HG03025 (cell line): Measurements from ENCODE around the gene METAP1.
"Not testable (repeated sequence)": the region's sequence is repeated elsewhere in the genome, so short reads cannot be mapped to it uniquely, and the experiment has no call there.

Experiments used
- ATAC-seq: cut with Tn5 transposase; IDR thresholded peaks from one replicate; pipeline ENCODE4 v1.9.1; 2021; ENCODE audit warnings: mild to moderate bottlenecking, moderate library complexity; ENCODE audit not compliant: unreplicated experiment, low FRiP score

The METAP1 gene

DNA sequence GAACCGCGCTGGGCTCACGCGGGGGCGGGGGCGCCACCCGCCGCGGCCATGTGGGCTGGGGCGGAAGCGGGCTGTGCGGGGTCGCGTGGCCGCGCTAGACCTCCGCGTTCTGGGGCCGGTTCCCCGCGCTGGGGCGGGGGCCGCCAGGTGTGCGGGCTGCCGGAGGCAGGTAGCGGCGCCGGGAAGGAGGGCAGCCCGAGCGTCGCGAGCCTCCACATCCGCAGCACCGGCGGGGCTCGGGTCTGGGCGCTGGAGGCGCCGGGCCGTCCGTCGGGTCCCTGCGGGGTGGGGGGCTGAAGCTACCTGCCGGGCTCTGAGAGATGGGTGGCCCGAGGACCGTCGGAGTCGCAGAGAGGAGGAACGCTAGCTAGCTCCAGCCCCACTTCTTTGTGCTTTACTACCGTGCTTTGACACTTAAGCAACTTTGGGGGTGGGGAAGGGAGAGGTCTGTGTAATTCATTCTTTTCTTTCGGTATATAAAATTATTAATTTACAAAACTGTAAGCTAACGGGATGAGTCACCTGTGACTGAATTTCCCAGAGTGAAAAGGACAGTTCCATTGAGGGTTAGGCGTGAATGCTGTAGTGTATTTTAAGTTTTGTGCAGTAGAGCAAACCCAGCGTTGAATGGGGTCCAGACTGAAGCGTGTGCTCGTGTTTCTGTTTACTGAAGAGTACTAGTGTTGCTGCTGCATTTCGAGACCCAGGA is 689 bp downstream of the METAP1 start:
- ATAC-seq: no peak

DNA sequence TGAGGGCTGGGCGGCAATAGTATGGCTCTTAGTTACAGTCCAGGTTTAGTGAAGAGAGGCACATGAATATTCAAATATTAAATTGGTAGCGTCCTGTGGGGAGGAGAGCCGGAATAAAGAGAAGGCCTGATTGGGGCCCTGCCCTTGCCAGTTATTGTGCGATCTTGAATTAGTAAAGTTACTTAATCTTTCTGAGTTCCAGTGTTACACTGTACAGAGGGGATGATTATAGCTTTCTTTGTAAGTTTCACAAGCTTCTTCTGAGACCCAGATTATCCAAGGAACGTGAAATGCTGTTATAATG is 1.2 kb downstream of the METAP1 start:
- no peak for ATAC-seq

DNA sequence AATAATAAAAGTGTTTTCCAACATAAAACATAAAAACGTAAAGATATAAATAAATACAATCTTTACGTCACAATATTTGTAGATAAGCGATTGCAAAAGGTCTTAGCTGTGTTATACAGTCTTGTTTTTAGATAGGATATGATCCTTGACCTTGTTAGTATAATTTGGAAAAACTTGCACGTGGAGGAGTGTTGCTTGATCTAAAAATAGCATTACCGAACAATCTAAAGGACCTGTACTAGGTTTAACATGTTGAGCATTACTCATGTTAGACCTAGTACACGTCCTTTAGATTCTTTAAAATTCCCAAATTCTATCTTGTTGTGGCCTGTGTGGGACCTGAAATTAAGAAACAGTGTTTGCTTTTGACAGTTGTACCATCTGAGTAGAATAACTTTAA is 1.6 kb downstream of the METAP1 start:
- ATAC-seq: no peak

DNA sequence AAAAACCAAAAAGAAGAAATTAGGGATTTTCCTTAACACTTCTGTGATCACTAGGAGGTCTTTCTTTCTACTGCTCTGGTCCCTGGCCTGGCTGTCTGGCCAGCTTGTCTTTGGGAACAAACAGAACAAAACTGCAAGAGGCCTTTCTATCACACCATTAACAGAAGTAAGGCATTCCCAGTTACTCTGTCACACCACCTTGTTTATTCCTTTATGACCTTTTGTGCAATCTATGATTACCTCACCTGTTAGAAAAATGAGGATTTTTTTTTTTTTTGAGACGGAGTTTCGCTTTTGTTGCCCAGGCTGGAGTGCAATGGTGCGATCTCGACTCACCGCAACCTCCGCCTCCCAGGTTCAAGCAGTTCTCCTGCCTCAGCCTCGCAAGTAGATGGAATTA is 3.0 kb downstream of the METAP1 start:
- ATAC-seq: no peak

DNA sequence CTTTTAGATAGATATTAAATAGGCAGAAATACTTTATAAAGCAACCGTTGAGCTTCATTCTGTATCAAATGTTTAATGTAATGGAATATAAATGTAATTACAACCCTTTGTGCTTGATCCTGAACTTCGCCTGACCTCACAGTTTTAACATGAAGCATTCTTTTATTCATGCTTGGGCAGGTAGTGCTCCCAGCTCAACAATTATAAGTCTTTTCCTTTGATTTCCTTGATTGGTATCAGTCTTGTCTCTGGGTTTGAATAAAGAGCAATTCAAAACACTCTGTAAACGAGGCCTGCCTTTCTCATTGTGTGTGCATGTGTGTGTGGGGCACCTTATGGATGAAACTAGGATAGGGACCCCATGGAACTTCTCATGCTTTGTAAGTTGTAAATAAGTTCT is 6.8 kb downstream of the METAP1 start:
- no peak for ATAC-seq

DNA sequence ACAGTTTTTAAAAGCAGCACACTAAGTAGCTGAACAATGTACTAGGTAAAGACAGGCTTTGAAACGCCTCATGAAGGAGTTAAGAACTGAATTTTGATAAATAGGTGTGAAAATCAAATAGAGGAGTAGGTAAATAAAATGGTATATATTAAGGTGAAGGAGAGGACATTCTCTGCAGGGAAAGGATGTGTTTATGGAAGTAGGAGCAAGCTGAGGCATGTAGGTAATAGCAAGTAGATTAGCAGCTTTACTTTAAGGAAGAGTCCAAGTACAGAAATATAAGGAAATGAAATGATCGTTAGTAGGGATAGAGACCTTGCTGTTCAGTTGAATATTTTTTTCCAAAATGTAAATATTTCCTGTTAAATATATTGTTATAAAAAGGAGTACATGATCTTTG is 12.5 kb downstream of the METAP1 start:
- ATAC-seq: no peak

DNA sequence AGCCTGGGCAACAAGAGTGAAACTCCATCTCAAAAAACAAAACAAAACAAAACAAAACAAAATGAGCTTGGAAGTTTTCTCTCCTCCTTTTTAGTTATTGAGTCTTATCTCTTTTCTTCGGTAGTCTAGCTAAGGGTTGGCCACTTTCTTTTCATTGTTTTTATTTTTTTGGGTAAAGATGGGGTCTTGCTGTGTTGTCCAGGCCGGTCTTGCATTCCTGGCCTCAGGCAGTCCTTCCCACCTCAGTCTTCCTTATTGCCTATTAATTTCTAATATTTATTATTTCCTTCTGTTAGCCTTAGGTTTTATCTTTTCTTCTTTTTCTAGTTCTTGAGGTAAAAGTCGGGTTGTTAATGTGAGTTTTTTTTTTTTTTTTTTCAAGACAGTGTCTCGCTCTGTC is 16.4 kb downstream of the METAP1 start:
- ATAC-seq: no peak

DNA sequence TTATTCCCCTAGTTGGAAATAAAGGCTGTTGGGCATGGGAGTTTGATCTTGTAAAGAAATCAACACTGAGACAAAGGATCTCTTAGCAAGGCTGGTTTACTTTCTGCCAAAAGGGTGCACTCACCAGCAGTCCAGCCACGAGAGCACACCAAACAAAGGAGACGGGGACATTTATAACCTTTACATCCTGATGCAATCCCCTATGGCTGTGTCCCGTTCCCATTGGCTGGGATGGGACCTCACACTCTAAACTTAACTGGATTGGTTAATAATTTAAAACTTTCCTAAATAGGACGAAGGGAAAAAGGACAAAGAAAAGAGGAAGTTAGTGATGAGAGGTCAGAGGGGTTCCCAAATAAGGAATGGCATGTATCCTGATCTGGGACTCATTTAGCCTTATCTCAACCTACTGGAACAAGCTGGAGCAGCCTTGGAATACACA is 17.9 kb downstream of the METAP1 start:
- no peak for ATAC-seq

DNA sequence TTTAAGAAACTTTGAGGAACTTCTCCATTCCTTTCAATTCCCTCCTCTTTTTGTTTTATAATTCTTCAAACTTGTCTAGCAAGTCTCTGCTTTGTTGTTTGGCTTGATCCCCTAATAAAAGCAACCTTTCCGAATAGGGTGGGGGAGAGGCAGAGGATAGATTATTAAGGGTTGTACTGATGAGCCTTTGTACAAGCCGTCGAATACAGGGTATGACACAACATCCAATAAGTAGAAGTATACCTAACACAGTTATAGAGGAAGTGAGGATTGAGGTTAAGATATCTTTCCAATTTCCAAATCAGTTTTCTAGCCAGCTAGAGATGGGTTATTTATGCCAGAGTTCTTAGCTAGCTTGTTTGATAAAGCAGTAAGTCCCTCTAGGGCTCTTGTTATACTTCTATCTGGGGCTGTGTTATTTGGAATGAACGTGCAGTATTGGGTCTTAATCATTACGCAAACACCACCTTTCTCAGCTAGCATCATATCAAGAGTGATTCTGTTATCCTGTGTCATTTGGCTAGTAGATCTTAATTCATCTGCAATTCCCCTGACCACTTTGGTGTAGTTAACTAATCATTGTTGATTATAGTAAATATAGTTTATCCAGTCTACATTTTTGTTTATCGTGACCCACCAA is 18.5 kb downstream of the METAP1 start:
- ATAC-seq: no peak

DNA sequence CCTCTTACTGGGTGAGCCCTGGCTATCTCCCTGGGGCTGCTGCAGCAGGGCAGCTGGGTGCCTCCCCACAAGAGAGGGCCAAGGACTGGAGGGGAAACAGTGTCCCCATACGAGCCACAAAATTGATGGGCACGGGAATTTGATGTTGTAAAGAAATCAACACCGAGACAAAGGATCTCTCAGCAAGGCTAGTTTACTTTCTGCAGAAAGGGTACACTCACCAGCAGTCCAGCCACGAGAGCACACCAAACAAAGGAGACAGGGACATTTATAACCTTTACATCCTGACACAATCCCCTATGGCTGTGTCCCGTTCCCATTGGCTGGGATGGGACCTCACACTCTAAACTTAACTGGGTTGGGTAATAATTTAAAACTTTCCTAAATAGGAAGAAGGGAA is 25.9 kb downstream of the METAP1 start:
- ATAC-seq: no peak

DNA sequence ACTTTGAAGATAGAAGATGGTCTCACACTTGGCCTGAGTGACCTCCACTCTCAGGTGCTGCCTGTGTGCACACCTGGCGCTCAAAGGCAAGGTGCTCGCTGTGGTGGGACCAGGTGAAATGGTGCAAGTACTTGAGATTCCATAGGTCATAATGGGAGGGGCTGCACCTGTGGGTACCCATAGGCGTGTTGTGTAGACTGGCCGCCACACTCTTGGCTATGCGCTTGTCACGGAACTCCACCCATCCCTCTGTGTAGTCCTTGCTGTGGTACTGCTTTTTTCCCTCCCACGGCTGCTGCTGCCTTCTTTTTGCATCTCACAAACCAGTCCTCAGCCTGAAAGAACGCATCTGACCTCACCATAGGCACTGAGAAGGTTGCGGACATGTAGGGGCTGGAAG is 27.0 kb downstream of the METAP1 start:
- ATAC-seq: no peak

DNA sequence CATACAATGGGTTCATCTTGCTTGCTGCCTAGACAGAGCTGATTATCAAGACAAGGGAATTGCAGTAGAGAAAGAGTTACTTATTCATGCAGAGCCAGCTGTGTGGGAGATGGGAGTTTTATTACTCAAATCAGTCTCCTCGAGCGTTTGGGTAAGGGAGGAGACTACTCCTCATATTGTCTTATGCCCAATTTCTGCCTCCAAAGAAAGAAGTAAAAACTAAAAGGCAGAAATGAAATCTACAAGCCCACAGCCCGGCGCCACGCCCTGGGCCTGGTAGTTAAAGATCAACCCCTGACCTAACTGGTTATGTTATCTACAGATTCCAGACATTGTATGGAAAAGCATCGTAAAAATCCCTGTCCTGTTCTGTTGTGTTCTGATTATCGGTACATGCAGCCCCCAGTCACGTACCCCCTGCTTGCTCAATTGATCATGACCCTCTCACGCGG is 28.3 kb downstream of the METAP1 start:
- not testable (repeated sequence) for ATAC-seq

DNA sequence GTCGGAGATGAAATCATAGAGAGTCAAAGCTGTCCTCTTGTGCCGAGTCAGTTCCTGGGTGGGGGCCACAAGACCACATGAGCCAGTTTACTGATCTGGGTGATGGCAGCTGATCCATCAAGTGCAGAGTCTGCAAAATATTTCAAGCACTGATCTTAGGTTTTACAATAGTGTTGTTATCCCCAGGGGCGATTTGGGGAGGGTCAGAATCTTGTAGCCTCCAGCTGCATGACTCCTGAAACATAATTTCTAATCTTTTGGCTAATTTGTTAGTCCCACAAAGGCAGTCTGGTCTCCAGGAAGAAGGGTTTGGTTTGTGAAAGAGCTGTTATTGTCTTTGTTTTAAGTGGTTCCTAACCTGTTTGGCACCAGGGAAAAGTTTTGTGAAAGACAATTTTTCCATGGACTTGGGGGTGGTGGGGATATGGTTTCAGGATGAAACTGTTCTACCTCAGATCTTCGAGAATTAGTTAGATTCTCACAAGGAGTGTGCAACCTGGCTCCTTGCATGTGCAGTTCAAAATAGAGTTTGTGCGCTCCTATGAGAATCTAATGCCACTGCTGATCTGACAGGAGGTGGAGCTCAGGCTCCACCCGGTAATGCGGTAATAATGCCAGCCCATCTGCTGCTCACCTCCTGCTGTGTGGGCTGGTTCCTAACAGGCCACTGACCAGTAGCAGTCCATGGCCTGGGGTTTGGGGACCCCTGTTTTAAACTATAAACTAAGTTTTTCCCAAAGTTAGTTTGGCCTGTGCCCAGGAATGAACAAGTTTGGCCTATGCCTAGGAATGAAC is 29.2 kb downstream of the METAP1 start:
- ATAC-seq: no peak

DNA sequence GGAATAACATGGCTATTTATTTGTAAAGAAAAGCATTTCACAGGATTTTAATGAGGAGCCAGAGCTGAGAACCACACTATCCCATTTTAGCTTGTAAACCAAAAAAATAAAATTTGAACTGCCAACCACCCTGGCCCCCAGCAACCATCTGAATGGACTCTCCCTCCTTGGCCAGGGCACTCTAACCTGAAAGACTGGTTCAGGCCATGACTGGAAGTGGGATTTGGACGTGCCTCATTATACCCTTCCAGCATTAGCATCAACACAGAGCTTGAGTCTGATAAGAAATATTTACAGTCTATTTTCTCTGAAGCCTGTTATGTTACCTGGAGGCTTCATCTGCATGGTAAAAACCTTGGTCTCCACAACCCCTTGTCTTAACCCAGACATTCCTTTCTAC is 30.0 kb downstream of the METAP1 start:
- no peak for ATAC-seq

DNA sequence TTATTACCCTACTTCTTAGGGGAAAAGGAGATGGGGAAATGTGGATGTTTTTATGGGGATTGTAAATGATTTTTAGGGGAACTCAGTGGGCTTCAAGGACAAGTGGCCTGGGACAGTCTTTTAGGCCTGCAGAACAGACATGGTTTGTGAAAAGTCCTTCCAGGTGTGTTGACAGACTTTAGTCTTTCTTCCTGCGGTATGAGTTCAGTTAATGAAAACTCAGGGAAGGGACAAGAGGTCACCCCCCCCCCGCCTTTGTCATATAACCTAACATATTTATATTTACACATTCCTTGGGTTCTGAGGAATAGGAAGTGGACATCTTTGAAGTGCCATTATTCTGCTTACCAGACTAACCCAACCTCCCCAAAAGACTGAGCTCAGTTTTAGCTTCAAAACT is 31.8 kb downstream of the METAP1 start:
- ATAC-seq: no peak

DNA sequence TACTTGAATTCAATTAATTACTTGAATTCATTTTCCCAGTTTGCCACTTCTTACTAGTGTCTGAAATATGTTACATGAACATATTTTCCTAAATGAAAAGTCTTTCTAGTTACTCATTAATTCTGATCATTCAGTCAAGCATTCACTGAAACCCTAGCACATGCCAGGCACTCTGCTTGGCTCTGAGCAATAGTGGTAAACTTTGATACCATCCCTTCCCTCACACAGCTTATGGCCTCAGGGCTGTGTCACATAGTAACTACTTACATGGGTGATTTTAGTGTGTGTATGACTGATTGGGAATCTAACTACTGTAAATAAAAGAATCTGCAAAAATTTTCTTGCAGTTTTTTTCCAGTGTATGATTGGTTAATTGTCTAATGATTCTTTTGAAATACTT is 32.7 kb downstream of the METAP1 start:
- ATAC-seq: no peak

DNA sequence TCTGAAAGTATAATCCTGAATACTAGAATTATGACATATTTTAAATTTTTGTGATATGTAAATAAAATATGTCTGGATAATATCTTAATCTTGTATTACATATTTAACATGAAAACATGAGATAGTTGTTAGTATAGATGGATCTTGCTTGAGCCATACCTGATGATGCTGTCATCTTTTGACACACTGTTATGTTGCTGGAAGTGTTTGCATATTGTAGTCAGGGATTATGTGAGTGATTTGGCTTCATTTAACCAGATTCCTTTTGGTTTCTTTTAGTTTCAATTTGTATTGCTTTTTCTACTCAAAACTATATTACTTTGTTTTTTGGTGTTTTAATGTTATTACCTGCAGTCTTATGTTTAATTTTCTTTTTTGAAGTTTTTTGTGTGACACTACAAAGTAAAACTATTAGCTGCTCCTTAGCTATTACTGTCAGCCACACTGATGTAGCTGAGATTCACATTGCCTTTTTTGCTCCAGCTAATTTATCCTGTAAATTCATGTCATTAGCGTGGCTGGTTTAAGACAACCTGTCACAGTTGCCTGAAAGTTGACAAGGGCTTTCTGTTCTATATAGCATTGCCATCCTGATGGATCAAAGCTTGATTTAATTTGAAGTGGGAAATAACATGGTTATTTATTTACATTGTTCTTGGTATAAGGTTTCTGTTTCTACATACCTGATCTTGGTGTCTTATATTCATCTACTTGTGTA is 33.7 kb downstream of the METAP1 start:
- ATAC-seq: no peak

DNA sequence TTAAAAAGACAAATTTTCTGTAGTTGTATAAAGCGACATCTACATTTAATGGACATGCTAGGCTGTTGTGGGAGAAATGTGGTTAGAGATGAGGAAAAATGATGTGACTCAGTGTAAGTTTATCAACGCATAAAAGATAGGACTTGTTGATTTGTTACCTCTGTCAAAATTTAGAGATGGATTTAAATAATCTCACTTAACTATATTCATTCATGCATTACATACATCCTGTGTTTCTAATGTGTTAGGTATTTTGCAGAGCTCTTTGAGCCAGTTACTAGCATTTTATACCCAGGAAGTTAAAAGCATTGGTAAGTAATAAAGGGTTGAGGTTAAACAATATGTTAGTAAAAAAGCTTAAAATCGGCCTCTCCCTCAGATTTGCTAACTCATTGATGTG is 34.3 kb downstream of the METAP1 start:
- no peak for ATAC-seq

DNA sequence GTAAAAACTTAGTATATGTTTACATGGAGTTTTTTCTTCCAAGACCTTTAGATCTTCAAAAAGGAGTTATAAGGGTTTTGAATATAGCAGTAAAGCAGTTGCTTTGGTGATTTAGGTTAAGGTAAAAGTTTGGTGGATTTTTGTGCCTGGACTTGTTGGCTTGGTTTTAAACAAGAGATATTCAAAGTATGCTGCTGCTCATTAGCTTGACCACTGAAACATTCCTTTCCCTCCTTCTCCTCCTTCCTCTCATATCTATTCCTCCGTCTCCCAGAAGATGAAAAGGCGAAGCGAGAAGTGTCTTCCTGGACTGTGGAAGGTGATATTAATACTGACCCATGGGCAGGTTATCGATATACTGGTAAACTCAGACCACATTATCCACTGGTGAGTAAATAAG is 38.4 kb downstream of the METAP1 start:
- no peak for ATAC-seq

DNA sequence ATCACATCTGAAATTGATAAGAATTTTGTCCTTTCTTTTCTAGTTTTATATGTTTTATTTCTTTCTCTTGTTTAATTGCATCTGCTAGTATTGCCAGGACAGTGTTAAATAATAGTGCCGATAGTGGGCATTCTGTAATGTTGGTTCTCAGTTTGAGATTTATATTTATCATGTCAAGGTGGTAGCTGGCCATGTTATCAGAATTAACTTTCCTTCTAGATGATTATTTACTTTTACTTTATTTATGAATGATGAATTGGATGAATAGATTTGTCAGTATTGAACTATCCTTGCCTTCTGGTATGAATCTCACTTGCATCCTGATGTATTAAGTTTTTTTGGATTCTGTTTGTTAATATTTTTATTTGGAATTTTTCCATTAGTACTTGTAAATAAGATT is 42.7 kb downstream of the METAP1 start:
- no peak for ATAC-seq

DNA sequence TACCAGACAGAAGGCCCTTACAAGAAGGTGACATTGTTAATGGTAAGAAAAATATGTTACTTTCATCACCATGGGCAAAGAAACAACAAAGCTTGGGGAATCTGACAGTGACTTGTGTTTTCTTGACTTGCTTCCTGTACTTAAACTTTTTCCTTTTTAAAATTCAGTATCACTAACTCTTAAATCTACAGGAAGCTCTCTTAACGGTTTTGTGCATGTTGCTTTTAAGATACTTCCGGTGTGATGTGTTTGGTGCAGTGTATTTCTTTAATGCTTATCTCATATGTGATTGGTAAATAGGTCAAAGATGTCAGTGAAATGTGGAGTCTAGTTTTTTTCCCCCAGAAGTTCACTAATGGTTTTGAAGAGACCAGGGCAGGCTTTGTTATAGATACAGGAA is 47.8 kb downstream of the METAP1 start:
- ATAC-seq: no peak
